ENCODE measurements around the gene KCNJ2.

- TF ChIP-seq CTCF (IDR thresholded peaks at IDR 0.05; ENCODE audit: poor library complexity, severe bottlenecking) (no peak), REST (IDR thresholded peaks at IDR 0.05; ENCODE audit: borderline replicate concordance) (no peak), EP300 (conservative IDR thresholded peaks at IDR 0.05; ENCODE audit: poor library complexity, severe bottlenecking) (no peak), POLR2AphosphoS5 (IDR thresholded peaks at IDR 0.05) (no peak)
These were observed 25.8 kb downstream of the KCNJ2 start for GRCh38 chr17:70195091-70195490.
